GM19455 (cell line): ENCODE measurements around the gene BTBD16.

Source experiments
- ATAC-seq: cut with Tn5 transposase; IDR thresholded peaks from one replicate; pipeline ENCODE4 v1.9.1; 2021; ENCODE audit not compliant: unreplicated experiment

BTBD16 gene

GRCh38 chr10:122246830-122247520 is 24.1 kb upstream of the BTBD16 start:
- no peak for ATAC-seq

DNA sequence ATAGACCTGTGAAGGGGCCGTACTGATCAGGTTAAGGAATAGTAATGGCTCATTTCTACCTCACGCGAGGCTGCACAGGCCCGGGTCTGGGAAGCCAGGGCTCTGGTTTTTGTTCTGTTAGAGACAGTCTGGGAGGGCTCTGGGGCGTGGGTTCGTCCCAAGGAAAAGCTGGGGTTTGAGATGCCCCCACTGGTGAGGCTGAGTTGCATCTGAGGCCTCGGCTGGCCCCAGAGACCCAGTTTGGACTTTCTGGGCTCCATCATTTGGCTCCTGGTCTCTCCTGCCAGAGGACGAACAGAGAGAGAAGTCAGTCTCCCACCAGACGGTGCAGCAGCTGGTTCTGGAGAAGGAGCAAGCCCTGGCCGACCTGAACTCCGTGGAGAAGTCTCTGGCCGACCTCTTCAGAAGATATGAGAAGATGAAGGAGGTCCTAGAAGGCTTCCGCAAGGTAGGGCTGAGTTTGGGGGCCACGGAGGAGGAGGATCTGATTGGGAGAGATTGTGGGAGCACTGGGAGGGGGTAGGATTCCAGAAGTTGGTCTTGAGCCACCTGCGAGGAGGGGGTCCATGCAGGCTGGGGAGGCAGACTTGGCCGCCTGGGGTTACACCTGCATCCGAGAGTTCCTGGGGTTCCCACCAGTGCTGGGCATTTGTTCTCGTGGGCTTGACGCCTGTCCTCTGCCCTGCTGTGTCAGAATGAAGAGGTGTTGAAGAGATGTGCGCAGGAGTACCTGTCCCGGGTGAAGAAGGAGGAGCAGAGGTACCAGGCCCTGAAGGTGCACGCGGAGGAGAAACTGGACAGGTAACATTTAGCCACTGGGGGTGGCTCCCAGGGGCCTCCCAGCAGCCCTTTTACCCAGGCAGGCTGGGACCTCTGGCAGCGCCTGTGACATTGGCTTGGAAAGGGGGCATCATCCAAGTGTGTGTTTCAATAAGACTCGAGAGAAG is 22.5 kb upstream of the BTBD16 start:
- ATAC-seq = no peak

- no peak for ATAC-seq
Observed at GRCh38 chr10:122249303-122249850, 21.7 kb upstream of the BTBD16 start.

GRCh38 chr10:122249991-122250750 is 20.9 kb upstream of the BTBD16 start:
- no peak for ATAC-seq

GRCh38 chr10:122251459-122252255 is 19.4 kb upstream of the BTBD16 start:
- ATAC-seq = no peak

GRCh38 chr10:122252805-122253204 is 18.3 kb upstream of the BTBD16 start:
- no peak for ATAC-seq

DNA sequence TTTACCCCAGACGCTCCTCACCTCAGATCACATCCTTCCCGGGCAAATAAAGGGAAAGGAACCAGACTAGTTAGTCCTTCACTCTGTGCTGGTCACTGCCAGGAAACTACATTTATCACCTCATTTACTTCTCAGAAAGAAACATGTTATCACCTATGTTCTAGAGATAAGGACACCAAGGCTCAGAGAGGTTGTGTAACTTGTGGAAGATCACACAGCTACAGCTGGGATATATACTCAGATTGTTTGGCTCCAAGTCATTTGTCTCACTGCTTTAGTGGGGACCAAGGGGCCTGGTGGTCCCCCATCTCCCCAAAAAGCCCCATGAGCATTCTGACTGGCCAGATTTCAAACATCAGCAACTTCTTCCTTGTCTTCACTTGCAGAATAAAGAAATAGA is 17.5 kb upstream of the BTBD16 start:
- ATAC-seq = no peak

- no peak for ATAC-seq
Observed at GRCh38 chr10:122254831-122255230, 16.3 kb upstream of the BTBD16 start.

DNA sequence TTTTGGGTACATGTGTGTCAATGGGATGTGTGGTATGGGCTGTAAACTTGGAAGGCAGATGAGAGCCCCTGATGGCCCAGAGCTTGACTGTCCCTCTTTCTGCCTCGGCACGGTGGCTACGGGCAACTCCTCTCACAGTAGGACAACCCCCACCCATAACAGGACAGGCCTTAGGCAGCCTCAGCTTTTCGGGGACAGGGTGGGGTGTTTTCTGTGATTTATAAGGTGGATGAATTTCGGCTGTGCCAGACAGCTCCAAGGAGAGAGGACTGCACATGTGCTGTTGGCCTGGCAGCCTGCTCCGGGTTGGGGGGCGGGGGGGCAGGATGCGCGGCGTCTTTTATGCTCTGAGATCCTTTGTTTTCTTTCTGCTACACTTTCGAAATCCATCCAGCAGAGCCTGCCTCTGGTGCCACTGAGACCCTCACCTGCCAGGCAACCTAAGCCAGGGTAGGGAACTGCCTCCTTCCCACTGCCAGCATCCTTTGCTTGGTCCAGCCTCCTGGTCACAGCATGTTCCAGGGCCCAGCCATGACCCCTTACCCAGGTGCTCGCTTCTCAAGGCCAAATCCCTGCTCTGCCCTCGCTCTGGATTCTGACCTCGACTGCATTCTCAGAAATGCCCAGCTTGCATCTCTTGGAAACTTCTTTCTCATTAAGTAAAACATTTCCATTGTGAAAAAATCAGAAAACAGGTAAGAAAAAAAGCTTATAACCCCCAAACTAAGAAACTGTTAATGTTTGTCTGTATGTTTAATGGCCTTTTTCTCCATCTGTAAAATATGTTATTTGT is 15.4 kb upstream of the BTBD16 start:
- ATAC-seq = no peak

GRCh38 chr10:122257041-122257440 is 14.1 kb upstream of the BTBD16 start:
- ATAC-seq = no peak

- no peak for ATAC-seq
Observed at GRCh38 chr10:122258136-122259074, 12.7 kb upstream of the BTBD16 start.

GRCh38 chr10:122259075-122259466 is 12.0 kb upstream of the BTBD16 start:
- ATAC-seq = no peak

DNA sequence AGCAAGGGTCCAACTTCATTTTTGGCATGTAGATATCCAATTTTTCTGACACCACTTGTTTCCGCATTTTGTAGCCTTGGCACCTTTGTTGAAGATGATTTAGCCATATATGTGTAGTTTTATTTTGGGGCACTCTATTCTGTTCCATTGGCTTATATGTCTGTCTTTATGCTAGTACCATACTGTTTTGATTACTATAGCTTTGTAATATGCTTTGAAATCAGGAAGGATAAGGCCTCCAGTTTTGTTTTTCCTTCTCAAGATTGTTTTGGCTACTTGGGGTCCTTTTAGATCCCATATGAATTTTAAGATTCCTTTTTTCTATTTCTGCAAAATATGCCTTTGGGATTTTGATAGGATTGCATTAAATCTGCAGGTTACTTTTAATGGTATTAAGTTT is 9.5 kb upstream of the BTBD16 start:
- ATAC-seq = no peak

DNA sequence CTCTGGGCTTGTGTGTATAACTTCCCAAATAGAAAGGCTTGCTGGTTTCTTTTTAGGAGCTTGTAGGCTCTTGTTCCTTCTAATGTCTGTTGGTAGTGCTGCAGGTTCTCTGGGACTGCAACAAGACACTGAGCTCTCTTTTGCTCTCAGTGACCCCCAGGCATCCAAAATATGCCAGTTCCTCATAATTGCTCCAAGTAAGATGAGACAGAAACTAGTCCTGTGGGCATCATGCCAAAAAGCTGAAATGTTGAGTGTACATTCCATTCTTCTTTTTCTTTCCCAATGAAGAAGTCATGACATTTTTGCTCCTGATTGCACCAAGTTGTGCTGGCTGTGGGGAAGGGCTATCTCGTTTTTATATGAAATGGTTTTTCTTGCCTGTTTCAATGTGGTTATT is 7.1 kb upstream of the BTBD16 start:
- ATAC-seq = no peak

DNA sequence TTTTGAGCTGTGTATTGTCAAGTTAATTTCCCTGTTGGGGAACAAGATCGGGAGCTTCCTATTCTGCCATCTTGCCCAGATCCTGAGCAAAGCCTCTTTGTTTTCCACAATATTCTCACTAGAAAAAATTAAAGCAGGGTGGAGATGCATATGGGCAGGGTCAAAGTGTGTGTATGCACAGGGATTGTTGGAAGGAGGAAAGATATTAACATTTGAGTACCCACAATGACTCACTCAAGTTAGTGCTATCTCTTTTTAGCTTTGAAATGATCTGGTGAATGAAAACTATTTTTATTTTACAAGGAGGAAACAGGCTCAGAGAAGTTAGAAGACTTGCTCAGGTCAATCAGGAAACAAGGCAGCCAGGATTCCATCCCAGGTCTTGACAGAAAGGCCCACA is 6.7 kb upstream of the BTBD16 start:
- ATAC-seq = no peak

- ATAC-seq = no peak
Observed at GRCh38 chr10:122264931-122265330, 6.2 kb upstream of the BTBD16 start.

- no peak for ATAC-seq
Observed at GRCh38 chr10:122265896-122266295, 5.2 kb upstream of the BTBD16 start.
